Muscle layer of colon (tissue), 2 donors: ENCODE results near the gene DYNLL2.
"Not testable (repeated sequence)": the region's sequence is repeated elsewhere in the genome, so short reads cannot be mapped to it uniquely, and the experiment has no call there.

Source experiments
- H3K27ac ChIP-seq: one replicate; pipeline ENCODE4 v1.7.0; 2013; ENCODE audit warnings: low read depth, mild to moderate bottlenecking, low read length, moderate library complexity
- H3K27me3 ChIP-seq, 2 donors: one replicate each; pipeline ENCODE4 v1.7.0; 2013; ENCODE audit warnings: low read length in 2 of 2, mild to moderate bottlenecking in 2 of 2; ENCODE audit not compliant: insufficient read depth in 2 of 2, control insufficient read depth in 1 of 2
- H3K36me3 ChIP-seq: one replicate; pipeline ENCODE4 v1.7.0; 2013; ENCODE audit warnings: mild to moderate bottlenecking, low read length; ENCODE audit not compliant: insufficient read depth
- H3K4me1 ChIP-seq: one replicate; pipeline ENCODE4 v1.7.0; 2013; ENCODE audit warnings: mild to moderate bottlenecking, low read length; ENCODE audit not compliant: insufficient read depth
- H3K4me3 ChIP-seq, 2 donors: one replicate each; pipeline ENCODE4 v1.7.0; 2013; ENCODE audit warnings: low read length in 2 of 2, low read depth in 1 of 2, mild to moderate bottlenecking in 1 of 2, moderate library complexity in 1 of 2
- H3K9ac ChIP-seq: one replicate; pipeline ENCODE4 v1.7.0; 2013; ENCODE audit warnings: low read length
- H3K9me3 ChIP-seq: one replicate; pipeline ENCODE4 v1.7.0; 2013; ENCODE audit warnings: mild to moderate bottlenecking, low read length
- donor health status: abdominal sarcoma.
- donor health status: Adenocarcinoma of cecum.

DYNLL2 gene

DNA sequence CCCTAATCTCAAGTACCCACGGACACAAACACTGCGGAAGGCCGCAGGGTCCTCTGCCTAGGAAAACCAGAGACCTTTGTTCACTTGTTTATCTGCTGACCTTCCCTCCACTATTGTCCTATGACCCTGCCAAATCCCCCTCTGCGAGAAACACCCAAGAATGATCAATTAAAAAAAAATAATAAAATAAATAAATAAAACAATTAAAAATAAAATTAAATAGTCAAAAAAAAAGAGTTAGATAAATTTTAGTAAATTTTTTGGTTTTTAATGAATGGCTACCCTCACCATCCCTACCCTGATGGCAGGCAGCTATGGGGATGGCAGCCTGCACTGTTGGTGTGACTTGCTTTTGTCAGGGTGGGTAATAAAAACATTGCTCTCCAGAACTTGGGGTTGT is 60.1 kb downstream of the DYNLL2 start:
- H3K27ac ChIP-seq, H3K4me1 ChIP-seq, H3K9ac ChIP-seq, H3K27me3 ChIP-seq, H3K9me3 ChIP-seq, H3K4me3 ChIP-seq, H3K36me3 ChIP-seq: not testable (repeated sequence)

DNA sequence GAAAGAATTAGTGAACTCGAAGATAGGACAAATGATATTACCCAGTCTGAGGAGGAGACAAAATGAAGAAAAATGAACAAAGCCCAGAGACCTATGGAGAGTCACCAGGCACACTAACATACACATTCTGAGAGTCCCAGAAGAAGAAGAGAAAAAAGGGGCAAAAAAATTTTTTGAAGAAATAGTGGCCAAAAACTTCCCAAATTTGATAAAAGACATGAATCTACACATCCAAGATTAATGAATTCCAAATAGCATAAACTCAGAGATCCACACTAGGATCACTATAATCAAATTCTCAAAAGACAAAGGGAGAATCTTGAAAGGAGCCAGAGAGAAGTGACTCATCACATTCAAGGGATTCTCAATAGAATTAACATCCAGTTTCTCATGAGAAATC is 61.6 kb downstream of the DYNLL2 start:
- Histone ChIP-seq H3K4me1 (no peaks in the 10 kb centered on the region), H3K27ac (no peak overlapping the region), H3K27me3 (no peaks in the 10 kb centered on the region), H3K36me3 (no peaks in the 10 kb centered on the region), H3K4me3 (no peak overlapping the region), H3K9ac (no peak overlapping the region), H3K9me3 (peaks cover 10% of the 10 kb centered on the region)
